T-helper 2 cell treated with Interferon-gamma antibody and Interleukin-4, amounts not matched to agents 5 μg/mL and 100 μg/mL, for 36 hours (primary cell): ENCODE measurements around the gene CACNG3.
A peak's percentile ranks its signal among the peaks of the same experiment; 100 is the strongest.

ENCODE experiments used
- DNase-seq: peaks from one replicate; pipeline ENCODE4 v3.0.0; 2021; ENCODE audit warnings: low spot score
- H3K27ac Mint-ChIP-seq: one replicate; pipeline ENCODE4 v1.8.0; 2021; ENCODE audit warnings: mild to moderate bottlenecking, mixed read lengths
- H3K27me3 Mint-ChIP-seq: one replicate; pipeline ENCODE4 v1.8.0; 2021; ENCODE audit warnings: low read depth, mixed read lengths
- H3K36me3 Mint-ChIP-seq: one replicate; pipeline ENCODE4 v1.8.0; 2021; ENCODE audit warnings: low read depth, mixed read lengths
- H3K4me1 Mint-ChIP-seq: one replicate; pipeline ENCODE4 v1.8.0; 2021; ENCODE audit warnings: low read depth, mixed read lengths
- H3K4me3 Mint-ChIP-seq: one replicate; pipeline ENCODE4 v1.8.0; 2022; ENCODE audit warnings: mild to moderate bottlenecking, moderate library complexity, mixed read lengths
- H3K9me3 Mint-ChIP-seq: one replicate; pipeline ENCODE4 v1.8.0; 2021; ENCODE audit warnings: mixed read lengths

CACNG3 gene

DNA sequence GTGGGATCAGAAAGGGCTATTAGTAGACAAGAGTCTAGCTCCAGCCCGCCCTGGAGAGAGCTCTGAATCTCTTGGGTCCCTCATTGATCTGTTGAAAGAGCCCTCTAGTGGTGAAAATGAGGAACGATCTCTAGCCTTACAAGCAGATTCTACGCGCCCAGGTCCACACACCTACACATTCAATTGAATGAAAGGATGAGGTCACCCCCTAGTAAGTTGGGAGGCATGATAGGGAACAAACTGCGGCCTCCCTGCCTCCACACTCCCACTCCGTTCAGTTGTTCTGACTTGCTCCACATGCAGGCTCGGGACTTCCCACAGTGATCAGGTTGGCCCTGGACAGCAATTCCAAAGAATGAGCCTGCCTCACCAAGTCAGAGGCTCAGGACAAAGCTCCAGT is 2.9 kb upstream of the CACNG3 start:
- H3K4me1 Mint-ChIP-seq: peaks cover 2% of the 10 kb centered on the region
- H3K27me3 Mint-ChIP-seq: peaks cover 30% of the 10 kb centered on the region
- H3K4me3 Mint-ChIP-seq: no peak overlapping the region
- H3K27ac Mint-ChIP-seq: no peak overlapping the region
- DNase-seq: peak; percentile 23
- no peaks in the 10 kb centered on the region for H3K36me3 Mint-ChIP-seq
- no peaks in the 10 kb centered on the region for H3K9me3 Mint-ChIP-seq

DNA sequence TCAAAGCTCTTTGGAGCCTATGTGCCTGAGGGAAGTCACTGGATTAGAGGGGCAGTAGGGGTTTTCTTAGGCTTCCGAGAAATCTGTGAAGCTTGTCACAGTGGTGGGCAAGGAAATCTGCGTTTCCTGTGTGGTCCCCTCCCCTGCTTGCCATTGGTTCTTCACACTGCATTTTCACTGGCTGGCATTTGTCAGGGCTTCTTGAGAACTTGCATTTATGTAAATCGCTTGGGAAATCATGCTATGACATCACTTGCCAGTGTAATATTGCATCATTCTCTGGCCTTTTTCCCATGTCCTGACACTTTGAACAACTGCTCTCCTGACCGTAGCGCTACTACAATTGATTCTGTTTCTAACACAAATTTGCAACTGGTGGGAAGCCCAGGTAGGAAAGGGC is 1.8 kb downstream of the CACNG3 start:
- Mint-ChIP-seq H3K27ac (no peak overlapping the region), H3K4me3 (no peak overlapping the region), H3K9me3 (no peaks in the 10 kb centered on the region), H3K4me1 (no peaks in the 10 kb centered on the region), H3K36me3 (no peaks in the 10 kb centered on the region), H3K27me3 (peaks cover 35% of the 10 kb centered on the region)
- no peak for DNase-seq

DNA sequence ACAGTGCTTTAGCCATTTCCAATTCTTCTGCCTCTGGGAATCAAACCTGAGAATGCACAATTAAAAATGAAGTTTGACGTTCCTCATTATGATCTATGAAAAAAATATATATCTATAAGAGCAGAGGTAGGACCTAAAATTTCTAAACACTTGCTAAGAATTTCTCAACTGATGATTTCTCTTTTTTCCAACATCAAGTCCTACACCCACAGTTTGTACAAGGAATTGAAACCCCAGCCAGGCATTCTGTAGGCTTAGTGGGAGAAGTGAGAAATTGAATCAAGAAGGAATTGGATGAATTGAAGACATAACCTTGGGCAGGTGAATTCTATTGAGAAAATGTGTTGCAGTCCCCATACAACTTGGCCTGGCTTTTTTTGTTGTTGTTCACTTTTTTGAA is 2.7 kb downstream of the CACNG3 start:
- no peaks in the 10 kb centered on the region for H3K9me3 Mint-ChIP-seq
- H3K36me3 Mint-ChIP-seq: no peaks in the 10 kb centered on the region
- H3K27ac Mint-ChIP-seq: no peak overlapping the region
- no peak overlapping the region for H3K4me3 Mint-ChIP-seq
- peaks cover 34% of the 10 kb centered on the region for H3K27me3 Mint-ChIP-seq
- no peak for DNase-seq
- H3K4me1 Mint-ChIP-seq: no peaks in the 10 kb centered on the region

DNA sequence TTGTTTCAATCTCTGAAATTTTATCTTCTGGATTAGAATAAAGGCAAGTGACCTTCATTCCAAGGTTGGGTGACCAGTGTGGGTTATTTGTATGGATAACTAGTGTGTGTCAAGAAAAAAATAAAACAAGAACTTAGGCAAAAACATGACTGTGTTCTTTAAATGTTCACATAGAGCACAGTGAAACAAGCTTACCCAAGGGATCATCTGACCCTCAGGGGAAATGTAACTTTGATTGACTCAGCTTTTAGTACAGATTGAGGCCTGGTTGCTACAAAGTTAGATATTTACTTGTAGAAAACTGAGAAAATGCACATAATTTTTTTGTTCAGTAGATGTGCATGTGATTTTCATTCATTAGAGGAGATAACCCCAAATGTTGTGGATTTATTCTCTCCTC is 6.7 kb downstream of the CACNG3 start:
- Mint-ChIP-seq H3K27me3 (peaks cover 10% of the 10 kb centered on the region), H3K27ac (no peak overlapping the region), H3K4me1 (no peaks in the 10 kb centered on the region), H3K4me3 (no peak overlapping the region), H3K36me3 (no peaks in the 10 kb centered on the region), H3K9me3 (no peaks in the 10 kb centered on the region)
- no peak for DNase-seq

DNA sequence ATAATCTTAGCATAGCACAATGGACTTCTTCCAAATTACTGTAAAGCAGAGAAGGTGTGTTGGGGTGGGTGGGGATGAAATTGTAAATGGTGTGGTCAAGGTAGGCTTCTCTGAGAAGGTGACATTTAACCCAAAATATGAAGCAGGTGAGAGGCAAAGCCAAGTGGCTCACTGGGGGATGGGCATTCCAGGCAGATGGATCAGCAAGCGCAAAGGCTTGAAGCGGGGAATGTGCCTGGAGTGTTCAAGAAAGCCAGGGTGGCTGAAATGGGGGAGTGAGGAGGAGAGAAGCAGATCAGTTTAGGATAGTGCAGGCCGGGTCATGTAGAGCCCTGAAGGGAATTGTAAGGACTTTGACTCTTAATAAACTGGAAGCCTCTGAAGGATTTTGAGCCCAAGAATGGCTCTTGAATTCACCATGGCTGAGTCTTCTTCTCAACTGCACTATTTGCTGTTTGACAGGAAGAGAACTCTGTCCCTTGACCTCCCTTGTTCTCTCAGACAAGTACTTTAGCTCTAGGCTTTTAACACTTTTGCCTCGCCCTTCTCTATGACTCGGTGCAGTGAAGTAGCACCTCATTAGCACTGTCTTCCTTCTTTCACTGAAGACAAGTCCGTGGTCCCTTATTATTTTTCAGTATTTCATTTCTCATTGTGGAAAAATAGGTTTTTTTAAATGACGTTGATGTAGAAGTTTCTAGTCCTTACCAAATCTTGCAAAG is 14.7 kb downstream of the CACNG3 start:
- H3K27me3 Mint-ChIP-seq: peaks cover 12% of the 10 kb centered on the region
- no peak overlapping the region for H3K27ac Mint-ChIP-seq

DNA sequence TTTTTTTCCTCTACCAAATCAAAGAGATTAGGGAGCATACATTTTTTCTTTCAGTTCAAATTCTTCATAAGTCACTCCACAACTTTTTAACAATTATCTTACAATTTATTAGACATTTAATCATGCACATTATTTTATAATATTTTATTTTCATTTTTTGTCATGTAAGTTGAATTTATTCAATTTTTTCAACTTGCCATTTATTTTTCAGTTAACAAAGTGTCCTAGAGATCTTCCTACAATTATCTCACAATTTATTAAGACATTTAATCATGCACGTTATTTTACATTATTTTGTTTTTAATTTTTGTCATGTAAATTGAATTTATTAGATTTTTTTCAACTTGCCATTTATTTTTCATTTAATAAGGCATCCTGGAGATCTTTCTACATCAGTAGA is 16.2 kb downstream of the CACNG3 start:
- H3K9me3 Mint-ChIP-seq: no peaks in the 10 kb centered on the region
- no peak for DNase-seq
- no peaks in the 10 kb centered on the region for H3K36me3 Mint-ChIP-seq
- no peaks in the 10 kb centered on the region for H3K4me1 Mint-ChIP-seq
- H3K4me3 Mint-ChIP-seq: no peak overlapping the region
- no peak overlapping the region for H3K27ac Mint-ChIP-seq
- H3K27me3 Mint-ChIP-seq: peaks cover 12% of the 10 kb centered on the region

More for the DNA sequence above, 14.7 kb downstream of the CACNG3 start:
- Mint-ChIP-seq H3K9me3 (no peaks in the 10 kb centered on the region), H3K4me3 (no peak overlapping the region), H3K36me3 (no peaks in the 10 kb centered on the region), H3K4me1 (no peaks in the 10 kb centered on the region)
- no peak for DNase-seq

DNA sequence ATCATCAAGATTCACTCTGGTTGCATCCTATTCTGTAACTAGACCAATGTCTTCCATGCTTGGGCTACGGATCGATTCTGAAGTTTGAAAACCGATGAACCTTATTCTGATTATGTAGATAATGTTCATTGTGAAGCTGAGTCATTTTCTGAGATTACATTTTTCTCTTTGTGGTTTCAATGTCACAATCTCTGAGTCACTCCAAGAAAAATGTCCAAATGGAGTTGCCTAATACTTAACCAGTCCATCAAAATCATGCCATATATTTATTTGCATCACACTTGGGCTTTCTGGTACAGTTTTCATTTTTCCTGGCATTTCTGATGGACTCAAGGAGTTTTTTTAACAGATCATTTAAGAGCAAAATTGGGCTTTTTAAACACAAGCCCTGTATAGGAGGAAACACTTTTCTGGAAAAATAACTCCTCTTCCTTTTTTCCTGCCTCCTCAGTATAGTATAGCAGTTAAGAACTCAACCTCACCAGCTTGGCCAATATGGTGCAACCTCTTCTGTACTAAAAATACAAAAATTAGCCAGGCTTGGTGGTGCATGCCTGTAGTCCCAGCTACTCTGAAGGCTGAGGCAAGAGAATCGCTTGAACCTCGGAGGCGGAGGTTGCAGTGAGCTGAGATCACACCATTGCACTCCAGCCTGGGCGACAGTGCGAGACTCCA is 17.5 kb downstream of the CACNG3 start:
- H3K9me3 Mint-ChIP-seq: no peaks in the 10 kb centered on the region
- no peaks in the 10 kb centered on the region for H3K36me3 Mint-ChIP-seq
- no peak overlapping the region for H3K4me3 Mint-ChIP-seq
- H3K27me3 Mint-ChIP-seq: peaks cover 18% of the 10 kb centered on the region
- DNase-seq: no peak
- no peaks in the 10 kb centered on the region for H3K4me1 Mint-ChIP-seq
- H3K27ac Mint-ChIP-seq: no peak overlapping the region

DNA sequence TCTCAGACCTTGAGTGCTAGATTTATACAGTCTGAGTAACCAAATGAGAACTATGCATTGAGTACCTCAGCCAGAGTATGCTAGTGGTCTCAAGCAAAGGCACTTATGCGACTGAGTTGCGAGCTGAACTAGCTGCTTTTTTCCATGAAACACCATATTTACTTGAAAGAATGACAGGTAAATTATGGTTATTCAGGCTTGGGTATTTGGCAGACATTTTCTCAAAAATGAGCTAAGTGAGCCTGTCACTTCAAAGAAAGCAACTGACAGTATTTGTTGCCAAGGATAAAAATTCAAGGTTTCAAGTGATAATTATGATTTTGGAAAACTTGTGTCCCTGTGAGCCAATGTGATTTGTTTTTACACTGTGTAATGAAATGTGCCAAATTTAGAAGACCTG is 19.3 kb downstream of the CACNG3 start:
- DNase-seq: no peak
- Mint-ChIP-seq H3K9me3 (no peaks in the 10 kb centered on the region), H3K36me3 (no peaks in the 10 kb centered on the region), H3K4me3 (no peak overlapping the region), H3K27ac (no peak overlapping the region), H3K27me3 (peaks cover 17% of the 10 kb centered on the region), H3K4me1 (no peaks in the 10 kb centered on the region)

DNA sequence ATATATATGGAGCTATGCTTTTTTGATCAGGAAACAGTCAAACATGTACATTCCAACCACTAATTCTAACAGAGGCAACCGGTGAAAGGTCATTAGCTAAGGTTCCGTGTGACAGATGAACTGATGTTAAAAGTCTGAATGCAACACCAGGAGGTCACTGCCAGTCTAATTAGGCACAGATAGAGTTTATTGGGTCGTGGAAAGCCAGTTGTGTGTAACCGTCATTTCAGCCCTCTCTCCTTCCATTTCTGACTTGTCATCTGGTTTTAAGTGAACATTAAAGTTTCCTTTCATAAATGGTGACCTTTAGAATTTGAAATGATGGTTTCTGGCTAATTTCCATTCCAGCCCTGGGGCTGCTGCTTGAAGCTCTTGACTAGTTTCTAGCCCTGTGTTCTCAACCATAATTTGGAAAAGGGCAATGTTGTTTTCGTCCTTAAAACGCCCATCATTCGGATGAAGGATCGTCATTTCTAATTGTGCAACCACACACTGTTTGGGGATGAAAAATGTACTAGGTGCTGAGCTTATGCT is 23.9 kb downstream of the CACNG3 start:
- DNase-seq: no peak
- Mint-ChIP-seq H3K9me3 (no peaks in the 10 kb centered on the region), H3K27me3 (peaks cover 11% of the 10 kb centered on the region), H3K27ac (no peak overlapping the region), H3K36me3 (no peaks in the 10 kb centered on the region), H3K4me1 (no peaks in the 10 kb centered on the region), H3K4me3 (no peak overlapping the region)

DNA sequence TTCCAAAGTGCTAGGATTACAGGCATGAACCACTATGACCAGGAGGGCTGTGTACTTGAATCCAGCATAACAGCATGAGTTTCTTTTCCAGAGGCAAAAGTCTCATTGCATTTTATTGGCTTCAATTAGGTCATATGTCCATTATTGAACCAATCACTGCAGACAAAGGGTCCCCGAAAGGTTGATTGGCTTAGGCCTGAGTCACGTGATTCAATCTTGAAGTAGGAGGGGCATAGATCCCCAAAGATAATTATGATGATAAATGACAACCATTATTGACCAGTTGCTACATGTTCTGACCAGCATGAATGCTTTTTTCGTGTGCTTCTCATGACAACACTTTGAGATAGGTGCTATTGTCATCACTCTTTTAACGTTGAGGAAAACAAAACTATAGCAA is 25.3 kb downstream of the CACNG3 start:
- Mint-ChIP-seq H3K4me1 (no peaks in the 10 kb centered on the region), H3K9me3 (no peaks in the 10 kb centered on the region), H3K36me3 (no peaks in the 10 kb centered on the region), H3K27me3 (peaks cover 11% of the 10 kb centered on the region), H3K4me3 (no peak overlapping the region), H3K27ac (no peak overlapping the region)
- DNase-seq: no peak

DNA sequence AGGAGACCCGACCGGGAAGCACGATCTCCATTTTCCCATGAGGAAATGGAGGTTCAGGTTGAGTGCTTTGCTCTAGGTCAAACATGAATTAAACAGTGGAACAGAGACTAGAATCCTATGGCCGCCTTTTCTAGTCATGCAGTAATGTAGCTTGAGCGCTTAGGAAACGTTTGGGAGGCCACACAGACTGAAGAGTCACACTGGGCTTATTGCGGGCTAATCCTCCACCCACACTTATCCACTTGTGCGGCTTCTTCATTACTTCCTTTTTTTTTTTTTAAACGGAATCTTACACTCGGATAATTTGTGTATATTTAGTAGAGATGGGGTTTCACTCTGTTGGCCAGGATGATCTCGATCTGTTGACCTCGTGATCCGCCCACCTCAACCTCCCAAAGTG is 26.0 kb downstream of the CACNG3 start:
- Mint-ChIP-seq H3K9me3 (no peaks in the 10 kb centered on the region), H3K27ac (no peak overlapping the region), H3K4me3 (no peak overlapping the region), H3K4me1 (no peaks in the 10 kb centered on the region), H3K27me3 (peaks cover 11% of the 10 kb centered on the region), H3K36me3 (no peaks in the 10 kb centered on the region)
- no peak for DNase-seq

DNA sequence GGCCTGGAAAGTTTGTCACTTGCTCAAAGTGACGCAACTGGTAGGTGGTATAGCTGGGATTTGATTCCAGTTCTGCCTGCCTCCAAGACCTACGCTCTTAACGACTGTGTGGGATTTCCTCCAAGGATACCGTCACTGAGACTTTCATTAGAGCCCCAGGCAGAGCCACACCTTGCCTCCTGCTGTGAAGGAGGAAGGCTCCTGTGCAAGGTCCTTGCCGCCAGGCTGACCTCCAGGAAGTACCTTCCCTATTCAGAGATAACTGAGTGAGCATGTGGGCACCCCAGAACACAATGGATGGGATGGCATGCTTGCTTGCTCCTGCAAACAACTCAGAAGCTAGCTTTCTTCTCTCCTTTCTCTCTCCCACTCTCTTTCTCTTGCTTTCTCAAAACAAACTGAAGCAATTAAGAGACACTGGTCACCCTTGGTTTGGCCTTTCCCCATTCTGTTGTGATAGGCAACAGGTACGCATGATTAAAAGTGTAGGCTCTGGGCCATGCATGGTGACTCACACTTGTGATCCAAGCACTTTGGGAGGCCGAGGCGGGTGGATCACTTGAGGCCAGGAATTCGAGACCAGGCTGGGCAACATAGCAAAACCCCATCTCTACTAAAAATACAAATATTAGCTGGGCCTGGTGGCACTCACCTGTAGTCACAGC is 30.7 kb downstream of the CACNG3 start:
- Mint-ChIP-seq H3K27ac (no peak overlapping the region), H3K9me3 (no peaks in the 10 kb centered on the region), H3K4me3 (no peak overlapping the region), H3K4me1 (no peaks in the 10 kb centered on the region), H3K27me3 (peaks cover 9% of the 10 kb centered on the region), H3K36me3 (no peaks in the 10 kb centered on the region)
- no peak for DNase-seq

DNA sequence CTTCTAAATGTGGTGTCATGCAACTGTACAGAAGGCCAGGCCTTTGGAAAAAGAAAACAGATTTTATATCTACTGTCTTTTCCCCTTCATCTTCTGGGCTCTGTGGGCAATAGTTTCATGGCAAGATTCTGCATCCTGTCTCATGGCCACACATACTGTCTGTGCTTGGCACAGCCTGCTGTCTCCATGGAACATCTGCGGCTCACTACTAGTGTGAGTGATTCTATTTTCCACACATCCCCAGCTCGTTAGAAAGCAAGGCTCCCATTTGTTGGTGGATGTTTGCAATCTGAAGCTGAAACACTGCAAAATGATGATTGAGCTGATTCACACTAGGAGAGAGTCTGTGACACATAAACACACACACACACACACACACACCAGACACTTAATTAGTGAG is 32.4 kb downstream of the CACNG3 start:
- no peaks in the 10 kb centered on the region for H3K9me3 Mint-ChIP-seq
- no peak overlapping the region for H3K27ac Mint-ChIP-seq
- DNase-seq: no peak
- no peaks in the 10 kb centered on the region for H3K4me1 Mint-ChIP-seq
- H3K4me3 Mint-ChIP-seq: no peak overlapping the region
- H3K27me3 Mint-ChIP-seq: peaks cover 10% of the 10 kb centered on the region
- H3K36me3 Mint-ChIP-seq: no peaks in the 10 kb centered on the region

DNA sequence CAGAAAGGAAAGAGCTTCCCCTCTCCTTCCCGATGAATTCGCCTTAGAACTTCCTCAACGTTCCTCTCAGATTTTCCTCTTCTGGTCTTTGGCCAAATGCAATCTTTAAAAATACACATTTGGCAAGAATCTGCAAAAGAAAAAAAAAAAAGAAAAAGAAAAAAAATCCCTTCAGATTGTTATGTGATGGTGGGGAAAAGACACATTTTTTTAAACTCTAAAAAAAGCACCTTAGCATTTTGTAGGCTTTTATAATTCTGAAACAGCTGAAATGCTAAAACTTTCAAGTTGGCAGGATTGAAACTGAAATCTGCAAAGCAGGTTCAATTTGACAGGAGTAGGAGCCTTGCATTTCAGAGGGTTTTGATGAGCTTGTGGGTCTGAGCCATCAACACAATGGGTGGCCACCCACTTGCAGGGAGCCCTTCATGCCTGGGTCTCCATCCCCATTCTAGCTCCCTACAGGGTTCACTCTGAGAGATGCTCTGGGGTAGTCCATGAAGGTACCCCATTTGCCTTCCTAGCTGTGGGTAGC is 33.1 kb downstream of the CACNG3 start:
- Mint-ChIP-seq H3K27me3 (peaks cover 10% of the 10 kb centered on the region), H3K9me3 (no peaks in the 10 kb centered on the region), H3K27ac (no peak overlapping the region), H3K4me1 (no peaks in the 10 kb centered on the region), H3K4me3 (no peak overlapping the region), H3K36me3 (no peaks in the 10 kb centered on the region)
- no peak for DNase-seq
